Activated naive CD4-positive, alpha-beta T cell treated with Interleukin-2 at 50 U/mL for 16 hours (primary cell): Measurements from ENCODE around the gene GALNT17.

ENCODE experiments used
- DNase-seq: peaks from one replicate; pipeline ENCODE4 v3.0.0-alpha.2; 2020

The GALNT17 gene

DNA sequence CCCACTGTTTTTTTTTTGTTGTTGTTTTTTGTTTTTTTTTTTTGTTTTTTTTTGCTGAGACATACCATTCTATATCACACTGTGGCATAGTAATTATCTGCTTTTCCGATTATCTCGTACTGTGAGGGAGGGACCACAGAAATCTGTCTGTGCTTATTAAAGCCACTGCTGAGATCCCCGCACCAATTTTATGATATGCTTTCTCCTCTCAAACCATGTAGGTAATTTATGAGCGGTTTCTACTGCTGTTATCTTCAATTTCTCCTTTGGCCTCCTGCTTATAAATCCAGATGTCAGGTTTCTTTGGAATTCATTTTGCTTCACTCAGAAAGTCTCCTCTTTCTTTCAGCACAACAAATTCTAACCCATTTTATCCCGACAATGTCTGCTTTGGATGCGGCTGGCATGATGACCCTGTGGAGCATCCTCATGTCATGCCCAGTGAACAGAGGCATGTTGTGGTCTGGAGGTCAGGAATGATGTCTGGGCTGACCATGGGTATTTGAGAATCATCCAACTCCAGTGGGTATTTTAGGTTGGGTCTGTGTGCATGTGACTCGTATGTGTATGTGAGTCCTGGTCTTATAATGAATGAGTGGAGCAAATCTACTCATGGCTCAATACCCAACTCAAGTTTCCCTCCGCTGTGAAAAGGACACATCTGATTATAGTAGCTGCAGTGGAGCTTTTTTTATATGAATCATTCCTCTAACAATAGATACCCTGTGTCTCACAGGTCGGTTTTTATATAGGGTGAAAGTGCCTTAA is 213.4 kb downstream of the GALNT17 start:
- no peak for DNase-seq

GRCh38 chr7:71348821-71349681 is 217.1 kb downstream of the GALNT17 start:
- no peak for DNase-seq

DNA sequence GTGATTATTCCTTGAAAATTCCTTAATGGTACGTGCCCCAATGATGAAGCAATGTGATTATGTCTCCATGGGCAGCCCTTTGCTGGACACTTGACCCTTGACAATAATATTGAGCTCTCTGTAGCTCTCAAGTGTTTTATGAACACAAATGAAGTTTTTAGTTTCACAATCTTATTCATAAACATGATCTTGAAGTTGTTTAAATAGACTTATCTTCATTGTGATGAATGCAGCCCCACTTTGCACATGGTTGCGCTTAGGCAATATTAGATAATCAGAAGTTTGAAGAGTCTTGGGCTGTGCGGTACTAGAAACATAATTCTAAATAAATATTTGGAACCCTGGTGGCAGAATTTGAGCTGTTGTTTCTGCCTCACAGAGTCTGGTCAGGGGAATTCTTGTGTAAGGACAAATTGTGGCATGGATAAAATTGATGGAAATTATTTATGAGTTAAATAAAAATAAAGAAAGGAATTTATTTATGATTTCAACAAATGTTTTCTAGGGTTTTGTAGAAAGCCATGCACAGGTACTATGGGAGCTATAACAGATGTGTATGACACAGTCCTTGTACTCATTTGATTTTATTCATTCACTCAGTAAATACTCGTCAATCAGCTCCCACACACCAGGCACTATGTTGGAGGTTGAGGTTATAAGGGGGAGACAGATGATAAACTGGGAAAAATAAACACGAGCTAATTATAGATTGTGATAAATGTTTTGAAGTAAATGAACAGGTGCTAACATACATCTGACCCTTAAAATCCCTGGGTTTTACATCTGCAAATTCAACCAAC is 217.9 kb downstream of the GALNT17 start:
- no peak for DNase-seq

- DNase-seq: no peak
Observed at GRCh38 chr7:71350680-71351079, 218.7 kb downstream of the GALNT17 start.

DNA sequence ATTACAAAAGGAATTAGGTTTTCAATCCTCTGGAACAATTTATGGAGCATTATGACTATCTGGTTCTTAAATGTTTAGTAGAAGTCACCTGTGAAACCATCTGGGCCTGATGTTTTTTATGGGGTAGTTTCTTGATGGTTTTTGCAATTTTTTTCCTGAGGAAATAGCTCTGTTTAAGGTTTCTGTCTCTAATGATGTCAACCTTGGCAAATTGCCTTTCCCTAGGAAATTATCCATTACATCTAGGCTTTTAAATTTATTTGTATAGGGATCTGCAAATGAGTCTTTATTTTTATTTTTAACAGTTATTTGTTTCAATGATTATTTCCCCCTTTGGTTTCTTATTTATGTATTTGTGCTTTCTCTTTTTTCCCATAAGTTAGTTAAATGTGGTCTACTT is 222.8 kb downstream of the GALNT17 start:
- no peak for DNase-seq

GRCh38 chr7:71361451-71362032 is 229.6 kb downstream of the GALNT17 start:
- DNase-seq: no peak

DNA sequence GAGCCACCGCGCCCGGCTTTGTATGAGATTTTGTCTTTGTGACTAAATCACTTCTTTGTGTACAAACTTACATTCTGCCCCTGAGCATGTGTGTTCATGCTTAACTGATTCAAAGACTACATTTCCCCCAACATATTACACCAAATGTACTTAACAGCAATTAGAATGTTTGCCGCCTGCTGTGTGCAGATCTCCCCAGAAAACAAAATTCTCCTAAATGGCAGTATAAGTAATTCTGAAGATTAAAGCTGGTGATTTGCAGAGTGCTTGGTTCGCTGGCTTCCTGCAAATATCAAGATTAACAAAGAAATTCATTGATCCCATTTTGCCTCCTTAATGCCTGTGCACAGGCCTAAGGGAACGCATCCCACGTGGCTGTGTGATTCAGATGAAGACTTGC is 230.3 kb downstream of the GALNT17 start:
- DNase-seq: no peak

DNA sequence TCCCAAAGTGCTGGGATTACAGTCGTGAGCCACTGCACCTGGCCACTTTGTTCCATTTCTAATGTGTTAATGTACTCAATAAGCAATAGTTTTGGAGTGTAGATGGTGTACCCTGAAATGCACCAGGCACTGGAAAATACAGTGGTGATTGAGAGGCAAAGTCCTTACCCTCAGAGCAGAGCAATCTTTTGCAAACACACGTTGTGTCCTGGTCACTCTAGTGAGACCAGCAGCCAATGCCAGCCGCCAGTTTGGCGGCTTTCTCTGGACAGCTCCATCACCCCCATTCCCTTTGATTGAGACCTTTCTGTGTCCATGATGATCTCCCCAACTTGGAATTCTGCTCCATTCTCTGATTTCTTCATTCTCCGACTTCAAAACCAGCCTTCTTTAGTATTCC is 231.3 kb downstream of the GALNT17 start:
- DNase-seq: no peak

DNA sequence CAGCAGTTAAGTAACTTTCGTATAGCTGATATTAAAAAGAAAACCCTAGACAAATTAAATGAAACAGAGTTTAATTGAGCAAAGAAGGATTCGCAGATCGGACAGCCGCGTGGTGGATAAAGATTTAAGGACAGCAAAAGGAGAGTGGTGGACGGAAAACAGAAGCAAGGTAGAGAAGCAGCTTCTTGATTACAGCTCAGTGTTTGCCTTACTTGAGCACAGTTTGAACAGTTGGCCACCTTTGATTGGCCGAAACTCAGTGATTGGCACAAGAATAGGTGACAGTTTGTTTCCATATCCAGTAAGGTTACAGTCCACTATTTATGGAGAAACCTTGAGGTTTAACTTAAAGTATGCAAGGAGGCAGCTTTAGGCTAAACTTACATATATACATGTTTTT is 231.7 kb downstream of the GALNT17 start:
- no peak for DNase-seq

- no peak for DNase-seq
Observed at GRCh38 chr7:71364551-71364950, 232.6 kb downstream of the GALNT17 start.

- no peak for DNase-seq
Observed at GRCh38 chr7:71372991-71373390, 241.0 kb downstream of the GALNT17 start.

DNA sequence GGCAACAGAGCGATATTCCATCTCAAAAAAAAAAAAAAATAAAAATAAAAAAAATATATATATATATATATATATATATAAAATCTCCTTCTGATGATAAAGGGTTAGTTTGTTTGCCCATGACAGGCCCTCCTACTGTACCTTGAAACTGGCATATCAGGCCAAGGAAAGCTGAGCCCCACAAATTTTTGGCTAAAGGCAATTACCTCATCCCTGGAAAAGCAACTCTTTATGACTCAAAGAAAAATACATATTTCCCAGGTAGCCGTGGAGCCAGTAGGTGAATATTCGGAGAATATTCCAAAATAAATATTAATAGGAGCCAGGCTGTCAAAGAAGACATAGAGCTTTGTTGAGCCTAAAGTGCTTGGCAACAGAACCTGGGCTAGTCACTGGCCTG is 245.1 kb downstream of the GALNT17 start:
- DNase-seq: no peak

DNA sequence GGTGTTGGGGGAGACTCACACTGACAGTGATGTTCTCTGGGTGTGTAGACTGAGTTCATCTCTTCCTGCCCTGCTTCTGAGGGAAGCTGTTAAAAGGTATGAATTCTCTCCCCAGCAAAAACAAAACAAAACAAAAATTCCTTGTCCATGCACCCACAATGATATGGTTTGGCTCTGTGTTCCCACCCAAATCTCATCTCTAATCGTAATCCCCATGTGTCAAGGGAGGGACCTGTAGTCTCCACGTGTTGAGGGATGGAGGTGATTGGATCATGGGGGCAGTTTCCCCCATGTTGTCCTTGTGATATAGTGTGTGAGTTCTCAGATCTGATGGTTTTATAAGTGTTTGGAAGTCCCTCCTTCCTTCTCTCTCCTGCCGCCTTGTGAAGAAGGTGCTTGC is 245.5 kb downstream of the GALNT17 start:
- DNase-seq: no peak

DNA sequence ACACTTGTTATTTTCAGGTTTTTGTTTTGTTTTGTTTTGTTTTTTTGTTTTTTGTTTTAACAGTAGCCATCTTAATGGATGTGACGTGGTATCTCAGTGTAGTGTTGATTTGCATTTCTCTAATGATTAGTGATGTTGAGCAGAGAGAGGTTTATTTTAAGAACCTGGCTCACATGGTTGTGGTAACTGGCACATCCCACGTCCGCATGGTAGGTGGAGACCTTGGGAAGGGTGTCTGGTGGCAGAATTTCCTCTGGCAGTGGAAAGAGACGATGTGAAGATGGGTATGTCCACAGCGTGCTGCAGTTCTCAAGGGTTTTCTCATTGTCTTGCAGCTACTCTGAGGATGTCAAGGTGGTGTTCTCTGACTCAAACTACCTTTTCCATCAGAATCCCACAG is 252.2 kb downstream of the GALNT17 start:
- no peak for DNase-seq

- no peak for DNase-seq
Observed at GRCh38 chr7:71385330-71385729, 253.4 kb downstream of the GALNT17 start.

DNA sequence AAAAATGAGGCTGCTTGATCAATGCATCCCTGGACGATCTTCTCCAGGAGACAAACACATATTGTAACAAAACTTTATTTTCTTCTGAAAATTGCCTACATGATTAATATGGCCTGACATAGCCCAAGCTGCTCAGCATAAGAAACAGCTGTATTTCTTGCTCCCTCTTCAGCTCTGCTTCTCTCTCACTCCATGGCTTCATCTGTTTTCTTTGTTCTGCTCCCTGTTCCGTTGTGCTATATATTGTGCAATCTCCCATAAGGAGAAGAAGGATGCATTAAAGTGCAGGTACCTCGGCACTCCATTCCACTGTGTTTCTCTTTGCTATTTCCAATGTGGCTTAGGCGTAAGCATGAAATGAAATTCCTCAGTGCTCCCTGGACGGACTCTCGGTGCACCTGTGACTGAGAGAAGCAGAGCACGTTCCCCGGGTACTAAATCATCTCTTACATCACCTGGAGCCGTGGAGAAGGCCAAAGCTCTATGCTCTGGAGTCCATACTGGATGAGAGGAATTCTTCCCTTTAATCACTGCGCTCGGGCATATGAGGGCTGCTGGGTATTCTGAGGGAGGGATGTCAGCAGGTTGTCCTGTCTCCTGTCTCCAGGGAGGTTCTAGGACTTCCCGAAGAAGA is 254.3 kb downstream of the GALNT17 start:
- no peak for DNase-seq

DNA sequence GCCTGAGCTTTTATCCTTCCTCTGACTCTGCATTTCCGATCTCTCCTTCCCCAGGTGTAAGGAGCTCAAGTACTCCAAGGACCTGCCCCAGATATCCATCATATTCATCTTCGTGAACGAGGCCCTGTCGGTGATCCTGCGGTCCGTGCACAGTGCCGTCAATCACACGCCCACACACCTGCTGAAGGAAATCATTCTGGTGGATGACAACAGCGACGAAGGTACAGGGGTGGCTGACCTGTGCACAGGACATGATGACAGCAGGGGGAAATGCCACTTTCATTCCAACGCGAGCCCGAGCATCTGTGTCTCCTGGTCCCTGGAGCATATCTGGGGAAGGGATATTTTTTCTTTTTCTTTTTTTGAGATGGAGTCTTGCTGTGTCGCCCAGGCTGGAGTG is 256.2 kb downstream of the GALNT17 start:
- DNase-seq: no peak

GRCh38 chr7:71389976-71390375 is 258.0 kb downstream of the GALNT17 start:
- no peak for DNase-seq

DNA sequence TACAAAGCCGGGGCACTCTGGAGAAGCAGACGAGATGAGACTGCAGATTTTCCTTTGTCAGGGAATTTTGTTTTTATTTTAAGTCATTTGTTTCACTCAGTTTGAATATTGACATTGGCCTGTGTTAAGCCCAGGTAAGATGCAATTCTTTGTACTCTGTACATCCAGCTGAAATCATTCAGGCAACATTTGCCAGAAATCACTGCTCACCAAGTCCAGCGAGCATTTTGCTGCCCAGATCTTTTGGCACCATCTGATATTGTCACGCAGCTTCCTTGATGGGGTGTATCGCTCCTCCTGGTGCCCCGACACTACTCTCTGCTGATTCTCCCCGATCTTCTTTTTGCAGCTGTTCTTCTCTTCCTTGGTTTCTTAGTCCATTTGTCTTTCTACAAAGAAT is 261.7 kb downstream of the GALNT17 start:
- DNase-seq: no peak

- DNase-seq: no peak
Observed at GRCh38 chr7:71402684-71403083, 270.7 kb downstream of the GALNT17 start.

- DNase-seq: no peak
Observed at GRCh38 chr7:71403202-71403946, 271.4 kb downstream of the GALNT17 start.
